Measurements from ENCODE around the gene SLC39A1. TPM values are rescaled to one million over a fixed set of nuclear protein-coding genes. Genes with fewer than 3 reads are reported as not detected.

SLC39A1 gene
- total and polyA plus RNA-seq, 2 of the 8 experiments (the other 6 are each of a cell fraction or from before 2014, with no cell fraction given) = 238 to 337 TPM

DNA sequence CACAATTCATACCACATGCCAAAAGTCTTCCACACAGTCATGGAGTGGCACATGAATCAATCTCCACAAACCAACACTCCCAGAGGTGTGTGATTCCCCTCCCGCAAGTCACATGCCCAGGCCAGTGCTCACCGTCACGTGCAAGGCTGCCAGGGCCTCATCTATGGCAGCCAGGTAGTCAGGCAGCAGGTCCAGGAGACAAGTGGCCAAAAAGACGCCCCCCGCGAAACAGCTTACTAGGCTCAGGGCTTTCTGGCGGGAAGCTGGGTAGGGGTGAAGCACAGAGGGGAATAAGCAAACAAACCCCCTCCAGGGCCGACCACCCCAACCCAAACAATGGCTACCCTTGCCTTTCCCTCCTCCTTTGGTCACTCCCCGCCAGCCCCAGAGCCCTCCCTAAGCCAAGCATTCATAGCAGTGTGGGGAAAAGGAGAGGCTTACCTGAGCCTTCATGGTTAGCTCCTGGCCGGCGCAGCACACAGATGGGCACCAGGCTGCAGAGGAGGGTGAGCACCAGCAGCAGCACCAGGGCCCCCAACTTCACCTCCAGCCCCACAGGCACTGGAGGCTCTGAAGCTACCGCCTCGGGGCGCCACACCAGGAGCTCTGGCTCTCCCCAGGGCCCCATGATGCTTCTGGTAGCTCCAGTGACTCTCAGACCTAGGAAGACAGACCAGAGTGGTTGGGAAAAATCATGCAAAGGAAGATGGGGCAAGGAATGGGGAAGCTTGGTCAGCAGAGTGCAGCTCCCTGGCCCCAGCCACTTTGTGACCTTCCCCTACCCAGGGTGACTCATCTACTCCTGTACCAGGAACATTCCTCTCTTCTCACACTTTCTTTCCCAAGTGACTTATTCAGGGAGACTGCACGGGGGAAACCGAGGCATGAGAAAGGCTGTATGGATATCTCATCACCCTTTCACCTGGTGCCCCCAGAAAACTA lies 978 bp downstream of the SLC39A1 start (continued):
- TF ChIP-seq JUN (IDR thresholded peaks at IDR 0.05; ENCODE audit: low read depth, low read length) = no peak
- peak; percentile 44; the same call in 1 of the 2 replicates for TF ChIP-seq YY1 (IDR thresholded peaks at IDR 0.05; ENCODE audit: low read depth, low read length)
- no peak for TF ChIP-seq EGR1 (IDR thresholded peaks at IDR 0.05; ENCODE audit: borderline replicate concordance, low read depth, low read length)
- TF ChIP-seq KDM1A (IDR thresholded peaks at IDR 0.05; ENCODE audit: borderline replicate concordance, low read length) = no peak
- peak; percentile 71 for TF ChIP-seq SAP30 (IDR thresholded peaks at IDR 0.05; ENCODE audit: insufficient read depth, insufficient replicate concordance, low read length)
- no peak for TF ChIP-seq SUZ12 (IDR thresholded peaks at IDR 0.05; ENCODE audit: low read length)
- TF ChIP-seq BCL11A (IDR thresholded peaks at IDR 0.05; ENCODE audit: low read depth in 2 of 2, low read length in 2 of 2) = no peak
- no peak; the same call in 1 of the 2 replicates for TF ChIP-seq POLR2AphosphoS5 (IDR thresholded peaks at IDR 0.05; ENCODE audit: low read depth, low read length)
- TF ChIP-seq, protein P1, sequence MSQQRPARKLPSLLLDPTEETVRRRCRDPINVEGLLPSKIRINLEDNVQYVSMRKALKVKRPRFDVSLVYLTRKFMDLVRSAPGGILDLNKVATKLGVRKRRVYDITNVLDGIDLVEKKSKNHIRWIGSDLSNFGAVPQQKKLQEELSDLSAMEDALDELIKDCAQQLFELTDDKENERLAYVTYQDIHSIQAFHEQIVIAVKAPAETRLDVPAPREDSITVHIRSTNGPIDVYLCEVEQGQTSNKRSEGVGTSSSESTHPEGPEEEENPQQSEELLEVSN (IDR thresholded peaks at IDR 0.05) = no peak; the same call in 1 of the 2 replicates
- TF ChIP-seq SP2 (IDR thresholded peaks at IDR 0.05; ENCODE audit: low read length) = no peak
- no peak for TF ChIP-seq HDAC2 (IDR thresholded peaks at IDR 0.05; ENCODE audit: borderline replicate concordance in 1 of 2, low read depth in 2 of 2, low read length in 2 of 2)
- TF ChIP-seq, protein P2, sequence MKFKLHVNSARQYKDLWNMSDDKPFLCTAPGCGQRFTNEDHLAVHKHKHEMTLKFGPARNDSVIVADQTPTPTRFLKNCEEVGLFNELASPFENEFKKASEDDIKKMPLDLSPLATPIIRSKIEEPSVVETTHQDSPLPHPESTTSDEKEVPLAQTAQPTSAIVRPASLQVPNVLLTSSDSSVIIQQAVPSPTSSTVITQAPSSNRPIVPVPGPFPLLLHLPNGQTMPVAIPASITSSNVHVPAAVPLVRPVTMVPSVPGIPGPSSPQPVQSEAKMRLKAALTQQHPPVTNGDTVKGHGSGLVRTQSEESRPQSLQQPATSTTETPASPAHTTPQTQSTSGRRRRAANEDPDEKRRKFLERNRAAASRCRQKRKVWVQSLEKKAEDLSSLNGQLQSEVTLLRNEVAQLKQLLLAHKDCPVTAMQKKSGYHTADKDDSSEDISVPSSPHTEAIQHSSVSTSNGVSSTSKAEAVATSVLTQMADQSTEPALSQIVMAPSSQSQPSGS (IDR thresholded peaks at IDR 0.05; ENCODE audit: low read length) = no peak
- peak; percentile 2 for TF ChIP-seq ASH2L (IDR thresholded peaks at IDR 0.05; ENCODE audit: low read length)
- TF ChIP-seq RBBP5 (IDR thresholded peaks at IDR 0.05; ENCODE audit: borderline replicate concordance, low read depth, low read length) = no peak
- TF ChIP-seq CBX8 (IDR thresholded peaks at IDR 0.05; ENCODE audit: borderline replicate concordance, low read depth, low read length) = no peak
- TF ChIP-seq EP300 (IDR thresholded peaks at IDR 0.05; ENCODE audit: borderline replicate concordance in 1 of 2, low read depth in 2 of 2, low read length in 2 of 2) = no peak
- no peak for TF ChIP-seq CBX5 (IDR thresholded peaks at IDR 0.05; ENCODE audit: low read depth, low read length)
- TF ChIP-seq FOSL1 (IDR thresholded peaks at IDR 0.05; ENCODE audit: insufficient read depth, low read depth, low read length) = no peak
- no peak for TF ChIP-seq SIX5 (IDR thresholded peaks at IDR 0.05; ENCODE audit: low read depth, low read length)
- no peak for TF ChIP-seq TEAD4 (IDR thresholded peaks at IDR 0.05; ENCODE audit: low read depth, low read length)
- no peak for TF ChIP-seq GTF2F1 (IDR thresholded peaks at IDR 0.05; ENCODE audit: borderline replicate concordance, low read depth, low read length)
